Neural progenitor cell (in vitro differentiated cells): ENCODE results near the gene MCCD1. TPM values are rescaled to one million over a fixed set of nuclear protein-coding genes. Genes with fewer than 3 reads are reported as not detected.

Experiments
- DNase-seq: peaks from one replicate; pipeline ENCODE4 v3.0.0-alpha.2; 2016; ENCODE audit warnings: low spot score
- H2AFZ ChIP-seq: fragments of 200-600 bp; sonication (generic); replicated peaks from 2 replicates; pipeline ENCODE4 v1.6.1; 2016; ENCODE audit warnings: antibody characterized with exemption
- H3F3A ChIP-seq: fragments of 200-600 bp; sonication (generic); 2 replicates; pipeline ENCODE4 v1.6.1; 2016; ENCODE audit warnings: antibody characterized with exemption, low read depth
- H3K27ac ChIP-seq: fragments of 200-600 bp; sonication (generic); 2 replicates; pipeline ENCODE4 v1.5.1; 2016; ENCODE audit warnings: mild to moderate bottlenecking
- H3K27me3 ChIP-seq: fragments of 200-600 bp; sonication (generic); 2 replicates; pipeline ENCODE4 v1.6.1; 2016; ENCODE audit warnings: mild to moderate bottlenecking, moderate library complexity
- H3K36me3 ChIP-seq: fragments of 200-600 bp; sonication (generic); 2 replicates; pipeline ENCODE4 v1.5.1; 2016
- H3K4me1 ChIP-seq: fragments of 200-600 bp; sonication (generic); 2 replicates; pipeline ENCODE4 v1.6.1; 2016; ENCODE audit warnings: mixed run types
- H3K4me2 ChIP-seq: fragments of 200-600 bp; sonication (generic); 2 replicates; pipeline ENCODE4 v1.6.1; 2016
- H3K4me3 ChIP-seq: fragments of 200-600 bp; sonication (generic); 2 replicates; pipeline ENCODE4 v1.5.1; 2016
- H3K79me2 ChIP-seq: fragments of 200-600 bp; sonication (generic); 2 replicates; pipeline ENCODE4 v1.6.1; 2016; ENCODE audit warnings: low read depth
- H3K9ac ChIP-seq: fragments of 200-600 bp; sonication (generic); 2 replicates; pipeline ENCODE4 v1.6.1; 2016
- H3K9me3 ChIP-seq: fragments of 200-600 bp; sonication (generic); 2 replicates; pipeline ENCODE4 v1.5.1; 2016; ENCODE audit warnings: low read depth
- H4K20me1 ChIP-seq: fragments of 200-600 bp; sonication (generic); 2 replicates; pipeline ENCODE4 v1.6.1; 2016; ENCODE audit warnings: low read depth
- H3K27ac Mint-ChIP-seq: 3 replicates; pipeline ENCODE4 v1.8.0; 2021; ENCODE audit warnings: mixed read lengths
- H3K27me3 Mint-ChIP-seq: 2 replicates; pipeline ENCODE4 v1.8.0; 2022; ENCODE audit warnings: low read depth, mild to moderate bottlenecking, inconsistent platforms, moderate library complexity, mixed read lengths; ENCODE audit not compliant: insufficient read depth
- H3K36me3 Mint-ChIP-seq: 3 replicates; pipeline ENCODE4 v1.8.0; 2021; ENCODE audit warnings: mixed read lengths
- H3K4me1 Mint-ChIP-seq: 3 replicates; pipeline ENCODE4 v1.8.0; 2021; ENCODE audit warnings: mixed read lengths
- H3K4me3 Mint-ChIP-seq: 3 replicates; pipeline ENCODE4 v1.8.0; 2021; ENCODE audit warnings: mild to moderate bottlenecking, moderate library complexity, mixed read lengths
- H3K9me3 Mint-ChIP-seq: 3 replicates; pipeline ENCODE4 v1.8.0; 2020; ENCODE audit warnings: mixed read lengths
- CTCF ChIP-seq: fragments of 200-600 bp; sonication (generic); IDR thresholded peaks from 2 replicates; pipeline ENCODE4 v1.5.1; 2017; ENCODE audit warnings: antibody characterized with exemption, mild to moderate bottlenecking
- EZH2 ChIP-seq: fragments of 200-600 bp; sonication (generic); IDR thresholded peaks from 2 replicates; pipeline ENCODE4 v1.6.1; 2017; ENCODE audit warnings: antibody characterized with exemption, mild to moderate bottlenecking, moderate library complexity
- EZH2phosphoT487 ChIP-seq: fragments of 200-600 bp; sonication (generic); IDR thresholded peaks from 2 replicates; pipeline ENCODE4 v1.6.1; 2017; ENCODE audit warnings: antibody characterized with exemption
- total RNA-seq: library from RNA; depleted of rRNA; stranded (reverse); fragments of >200 nt; gene quantifications from 2 replicates; pipeline ENCODE4 v1.2.3, GENCODE V29; 2015; ENCODE audit warnings: low replicate concordance

The MCCD1 gene
- total RNA-seq, 1 donor from 2014 or later, result not detected

- no peaks in the 10 kb centered on the region for H3F3A ChIP-seq
- H4K20me1 ChIP-seq, result no peaks in the 10 kb centered on the region
- no peaks in the 10 kb centered on the region for H3K9me3 ChIP-seq
- no peak overlapping the region for H3K9ac ChIP-seq
- Mint-ChIP-seq H3K27me3 (peaks cover 20% of the 10 kb centered on the region), H3K9me3 (no peaks in the 10 kb centered on the region), H3K36me3 (no peaks in the 10 kb centered on the region), H3K4me1 (peaks cover 4% of the 10 kb centered on the region), H3K4me3 (peak overlapping the region; percentile 24), H3K27ac (no peak overlapping the region)
- H3K36me3 ChIP-seq, result no peaks in the 10 kb centered on the region
- H3K27me3 ChIP-seq, result no peaks in the 10 kb centered on the region
- H3K4me3 ChIP-seq, result no peak overlapping the region
- no peak for DNase-seq
- TF ChIP-seq EZH2phosphoT487 (no peak), EZH2 (no peak), CTCF (no peak)
- no peak overlapping the region for H3K4me2 ChIP-seq
- peaks cover 5% of the 10 kb centered on the region for H3K4me1 ChIP-seq
- no peaks in the 10 kb centered on the region for H3K79me2 ChIP-seq
- no peak overlapping the region for H2AFZ ChIP-seq
- no peak overlapping the region for H3K27ac ChIP-seq
Observed at GRCh38 chr6:31573239-31574105, 44.7 kb downstream of the MCCD1 start.

- Mint-ChIP-seq H3K36me3 (no peaks in the 10 kb centered on the region), H3K4me3 (no peak overlapping the region), H3K9me3 (no peaks in the 10 kb centered on the region), H3K27me3 (peaks cover 16% of the 10 kb centered on the region), H3K27ac (peak overlapping the region; percentile 58), H3K4me1 (no peaks in the 10 kb centered on the region)
- no peaks in the 10 kb centered on the region for H3K27me3 ChIP-seq
- no peak overlapping the region for H3K4me3 ChIP-seq
- H3K79me2 ChIP-seq, result no peaks in the 10 kb centered on the region
- no peaks in the 10 kb centered on the region for H4K20me1 ChIP-seq
- DNase-seq, result no peak
- H3K27ac ChIP-seq, result no peak overlapping the region
- no peak overlapping the region for H3K9ac ChIP-seq
- TF ChIP-seq CTCF, result no peak
- no peak for TF ChIP-seq EZH2phosphoT487
- no peak for TF ChIP-seq EZH2
- H2AFZ ChIP-seq, result no peak overlapping the region
- H3F3A ChIP-seq, result no peaks in the 10 kb centered on the region
- H3K36me3 ChIP-seq, result no peaks in the 10 kb centered on the region
- no peaks in the 10 kb centered on the region for H3K9me3 ChIP-seq
- H3K4me1 ChIP-seq, result peaks cover 6% of the 10 kb centered on the region
- no peak overlapping the region for H3K4me2 ChIP-seq
Observed at GRCh38 chr6:31574106-31575061, 45.6 kb downstream of the MCCD1 start.

DNA sequence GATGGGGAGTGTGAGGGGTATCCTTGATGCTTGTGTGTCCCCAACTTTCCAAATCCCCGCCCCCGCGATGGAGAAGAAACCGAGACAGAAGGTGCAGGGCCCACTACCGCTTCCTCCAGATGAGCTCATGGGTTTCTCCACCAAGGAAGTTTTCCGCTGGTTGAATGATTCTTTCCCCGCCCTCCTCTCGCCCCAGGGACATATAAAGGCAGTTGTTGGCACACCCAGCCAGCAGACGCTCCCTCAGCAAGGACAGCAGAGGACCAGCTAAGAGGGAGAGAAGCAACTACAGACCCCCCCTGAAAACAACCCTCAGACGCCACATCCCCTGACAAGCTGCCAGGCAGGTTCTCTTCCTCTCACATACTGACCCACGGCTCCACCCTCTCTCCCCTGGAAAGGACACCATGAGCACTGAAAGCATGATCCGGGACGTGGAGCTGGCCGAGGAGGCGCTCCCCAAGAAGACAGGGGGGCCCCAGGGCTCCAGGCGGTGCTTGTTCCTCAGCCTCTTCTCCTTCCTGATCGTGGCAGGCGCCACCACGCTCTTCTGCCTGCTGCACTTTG is 46.7 kb downstream of the MCCD1 start, which contains the start of gene TNF:
TNF (plus strand) TSS at position 231 of the 567 bp plus-strand sequence; CDS start at position 408, 177 bp downstream.
- peaks cover 3% of the 10 kb centered on the region for H3K4me1 Mint-ChIP-seq

More for the DNA sequence above, 46.7 kb downstream of the MCCD1 start, which contains the start of gene TNF:
- peaks cover 6% of the 10 kb centered on the region for H3K4me1 ChIP-seq
- TF ChIP-seq CTCF (no peak), EZH2phosphoT487 (no peak), EZH2 (no peak)
- no peaks in the 10 kb centered on the region for H4K20me1 ChIP-seq
- H3K27ac ChIP-seq, result no peak within 1 kb of the TSS
- H3K27me3 ChIP-seq, result peaks cover 7% of the 10 kb centered on the region
- H3K4me2 ChIP-seq, result no peak within 1 kb of the TSS
- H3K9ac ChIP-seq, result no peak within 1 kb of the TSS
- no peak within 1 kb of the TSS for H3K4me3 Mint-ChIP-seq
- H3K36me3 ChIP-seq, result no peaks in the 10 kb centered on the region
- no peaks in the 10 kb centered on the region for H3K9me3 Mint-ChIP-seq
- DNase-seq, result no peak
- H3K79me2 ChIP-seq, result no peaks in the 10 kb centered on the region
- no peaks in the 10 kb centered on the region for H3K36me3 Mint-ChIP-seq
- H2AFZ ChIP-seq, result no peak within 1 kb of the TSS
- H3K9me3 ChIP-seq, result no peaks in the 10 kb centered on the region
- H3F3A ChIP-seq, result no peaks in the 10 kb centered on the region
- no peak within 1 kb of the TSS for H3K27ac Mint-ChIP-seq
- H3K27me3 Mint-ChIP-seq, result peaks cover 18% of the 10 kb centered on the region
- no peak within 1 kb of the TSS for H3K4me3 ChIP-seq
